Loucy (cell line): ENCODE data around the gene MYO1H.

Experiments
- H2AFZ ChIP-seq: fragments of 200-600 bp; sonication (generic); 2 replicates; pipeline ENCODE4 v1.6.0; 2016; ENCODE audit warnings: antibody characterized with exemption, mild to moderate bottlenecking, low read length, moderate library complexity
- H3F3A ChIP-seq: fragments of 200-600 bp; 2 replicates; pipeline ENCODE4 v1.6.0; 2016; ENCODE audit warnings: antibody characterized with exemption, low read depth, mild to moderate bottlenecking
- H3K27me3 ChIP-seq: fragments of 200-600 bp; sonication (generic); 2 replicates; pipeline ENCODE4 v1.6.1; 2014; ENCODE audit warnings: low read length, mild to moderate bottlenecking; ENCODE audit not compliant: insufficient read depth, poor library complexity, severe bottlenecking
- H3K36me3 ChIP-seq: fragments of 200-600 bp; sonication (generic); 2 replicates; pipeline ENCODE4 v1.6.1; 2016; ENCODE audit warnings: low read length; ENCODE audit not compliant: insufficient read depth
- H3K4me1 ChIP-seq: fragments of 200-600 bp; sonication (generic); 2 replicates; pipeline ENCODE4 v1.5.1; 2014; ENCODE audit warnings: low read length, mild to moderate bottlenecking; ENCODE audit not compliant: insufficient read depth, poor library complexity, severe bottlenecking
- H3K4me2 ChIP-seq: fragments of 200-600 bp; sonication (generic); 2 replicates; pipeline ENCODE4 v1.6.0; 2014; ENCODE audit warnings: antibody characterized with exemption, low read length, low read depth, mild to moderate bottlenecking; ENCODE audit not compliant: poor library complexity, severe bottlenecking
- H3K4me3 ChIP-seq: fragments of 200-600 bp; sonication (generic); 2 replicates; pipeline ENCODE4 v1.5.1; 2014; ENCODE audit warnings: low read length, mild to moderate bottlenecking, mixed read lengths; ENCODE audit not compliant: poor library complexity, severe bottlenecking
- H3K79me2 ChIP-seq: fragments of 200-600 bp; sonication (generic); 2 replicates; pipeline ENCODE4 v1.6.1; 2014; ENCODE audit warnings: low read length; ENCODE audit not compliant: insufficient read depth
- H3K9ac ChIP-seq: fragments of 200-600 bp; sonication (generic); 2 replicates; pipeline ENCODE4 v1.6.0; 2014; ENCODE audit warnings: mild to moderate bottlenecking, low read depth, low read length, moderate library complexity; ENCODE audit not compliant: poor library complexity, severe bottlenecking
- H3K9me2 ChIP-seq: fragments of 200-600 bp; sonication (generic); replicated peaks from 2 replicates; pipeline ENCODE4 v1.6.1; 2016; ENCODE audit warnings: low read depth, low read length, mixed read lengths
- H3K9me3 ChIP-seq: fragments of 200-600 bp; sonication (generic); 2 replicates; pipeline ENCODE4 v1.6.1; 2014; ENCODE audit warnings: mild to moderate bottlenecking, antibody characterized with exemption, low read length, low read depth; ENCODE audit not compliant: insufficient read depth
- H4K20me1 ChIP-seq: fragments of 200-600 bp; sonication (generic); 2 replicates; pipeline ENCODE4 v1.6.0; 2014; ENCODE audit warnings: antibody characterized with exemption, low read length, mild to moderate bottlenecking; ENCODE audit not compliant: insufficient read depth, poor library complexity, severe bottlenecking
- EZH2phosphoT487 ChIP-seq: fragments of 200-600 bp; IDR thresholded peaks from 2 replicates; pipeline ENCODE4 v1.6.1; 2018; ENCODE audit warnings: antibody characterized with exemption, mild to moderate bottlenecking, moderate library complexity, borderline replicate concordance
- TF ChIP-seq, protein P1 (sequence below): fragments of 200-600 bp; sonication (generic); conservative IDR thresholded peaks from 2 replicates; pipeline ENCODE4 v1.5.1; 2014; ENCODE audit warnings: mild to moderate bottlenecking, antibody characterized with exemption, low read length

The MYO1H gene

DNA sequence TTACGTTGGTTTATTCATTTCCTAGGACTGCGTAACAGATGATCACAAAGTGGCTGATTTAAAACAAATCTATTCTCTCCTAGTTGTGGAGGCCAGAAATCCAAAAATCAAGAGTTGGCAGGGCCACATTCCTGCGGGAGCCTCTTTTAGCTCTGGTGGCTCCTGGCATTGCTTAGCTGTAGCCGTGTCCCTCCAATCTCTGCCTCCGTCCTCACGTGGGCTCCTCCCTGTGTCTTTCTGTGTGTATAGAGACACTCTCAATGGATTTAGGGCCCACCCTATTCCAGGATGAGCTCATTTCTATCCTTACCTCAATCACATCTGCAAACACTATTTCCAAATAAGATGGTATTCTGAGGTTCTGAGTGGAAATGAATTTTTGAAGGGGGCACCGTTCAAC, 86.9 kb downstream of the MYO1H start:
- H3F3A ChIP-seq: no peaks in the 10 kb centered on the region
- H3K27me3 ChIP-seq: no peaks in the 10 kb centered on the region
- H3K9ac ChIP-seq: no peak overlapping the region
- no peak overlapping the region for H3K4me3 ChIP-seq
- no peaks in the 10 kb centered on the region for H4K20me1 ChIP-seq
- no peaks in the 10 kb centered on the region for H3K79me2 ChIP-seq
- H3K9me2 ChIP-seq: no peaks in the 10 kb centered on the region
- no peak overlapping the region for H3K4me2 ChIP-seq
- no peaks in the 10 kb centered on the region for H3K4me1 ChIP-seq
- H3K36me3 ChIP-seq: no peaks in the 10 kb centered on the region
- H2AFZ ChIP-seq: no peak overlapping the region
- H3K9me3 ChIP-seq: no peaks in the 10 kb centered on the region
- TF ChIP-seq EZH2phosphoT487: no peak
- TF ChIP-seq, protein P1, sequence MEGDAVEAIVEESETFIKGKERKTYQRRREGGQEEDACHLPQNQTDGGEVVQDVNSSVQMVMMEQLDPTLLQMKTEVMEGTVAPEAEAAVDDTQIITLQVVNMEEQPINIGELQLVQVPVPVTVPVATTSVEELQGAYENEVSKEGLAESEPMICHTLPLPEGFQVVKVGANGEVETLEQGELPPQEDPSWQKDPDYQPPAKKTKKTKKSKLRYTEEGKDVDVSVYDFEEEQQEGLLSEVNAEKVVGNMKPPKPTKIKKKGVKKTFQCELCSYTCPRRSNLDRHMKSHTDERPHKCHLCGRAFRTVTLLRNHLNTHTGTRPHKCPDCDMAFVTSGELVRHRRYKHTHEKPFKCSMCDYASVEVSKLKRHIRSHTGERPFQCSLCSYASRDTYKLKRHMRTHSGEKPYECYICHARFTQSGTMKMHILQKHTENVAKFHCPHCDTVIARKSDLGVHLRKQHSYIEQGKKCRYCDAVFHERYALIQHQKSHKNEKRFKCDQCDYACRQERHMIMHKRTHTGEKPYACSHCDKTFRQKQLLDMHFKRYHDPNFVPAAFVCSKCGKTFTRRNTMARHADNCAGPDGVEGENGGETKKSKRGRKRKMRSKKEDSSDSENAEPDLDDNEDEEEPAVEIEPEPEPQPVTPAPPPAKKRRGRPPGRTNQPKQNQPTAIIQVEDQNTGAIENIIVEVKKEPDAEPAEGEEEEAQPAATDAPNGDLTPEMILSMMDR: no peak

DNA sequence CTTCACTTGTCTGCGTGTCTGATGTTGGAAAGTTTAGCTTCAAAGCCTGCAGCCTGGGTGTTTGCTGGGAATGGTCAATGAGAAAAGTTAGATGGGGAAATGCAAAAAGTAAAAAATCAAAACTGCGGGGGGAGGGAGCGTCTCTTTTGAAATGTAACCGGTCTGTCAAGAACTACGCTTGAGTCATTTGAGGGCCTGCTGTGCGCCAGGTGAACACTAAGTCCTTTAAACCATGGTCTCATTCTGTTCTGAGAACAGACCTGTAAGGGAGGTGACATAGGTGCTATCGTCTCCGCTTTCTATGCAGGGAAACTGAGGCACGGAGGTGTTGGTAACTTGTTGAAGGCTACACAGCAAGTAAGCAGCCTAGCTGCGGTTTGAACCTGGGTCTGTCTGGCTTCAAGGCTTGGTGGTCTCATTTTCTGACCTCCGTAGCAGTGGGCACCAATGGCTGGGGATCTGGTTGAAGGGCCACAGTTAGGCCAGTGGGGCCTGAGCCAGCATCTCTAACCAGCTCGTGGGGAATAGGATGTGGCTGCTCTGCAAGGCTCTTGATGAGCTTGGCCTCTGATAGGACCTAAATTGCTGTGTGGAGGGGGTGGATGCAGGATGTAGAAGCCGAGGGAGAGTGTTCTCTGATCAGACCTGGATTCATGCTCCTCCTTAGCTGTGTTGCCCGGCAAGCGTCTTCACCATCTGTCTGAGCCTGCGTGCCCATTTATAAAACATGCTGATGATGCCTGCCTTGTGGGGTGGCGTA, 87.9 kb downstream of the MYO1H start:
- Histone ChIP-seq H2AFZ (no peak overlapping the region), H3K9me2 (no peaks in the 10 kb centered on the region), H3K36me3 (no peaks in the 10 kb centered on the region), H3K4me2 (no peak overlapping the region), H3K4me1 (no peaks in the 10 kb centered on the region), H3K9ac (no peak overlapping the region), H3K4me3 (no peak overlapping the region), H3K27me3 (no peaks in the 10 kb centered on the region), H3K79me2 (no peaks in the 10 kb centered on the region), H3F3A (no peaks in the 10 kb centered on the region), H3K9me3 (no peaks in the 10 kb centered on the region), H4K20me1 (no peaks in the 10 kb centered on the region)
- TF ChIP-seq, protein P1: no peak
- TF ChIP-seq EZH2phosphoT487: no peak

DNA sequence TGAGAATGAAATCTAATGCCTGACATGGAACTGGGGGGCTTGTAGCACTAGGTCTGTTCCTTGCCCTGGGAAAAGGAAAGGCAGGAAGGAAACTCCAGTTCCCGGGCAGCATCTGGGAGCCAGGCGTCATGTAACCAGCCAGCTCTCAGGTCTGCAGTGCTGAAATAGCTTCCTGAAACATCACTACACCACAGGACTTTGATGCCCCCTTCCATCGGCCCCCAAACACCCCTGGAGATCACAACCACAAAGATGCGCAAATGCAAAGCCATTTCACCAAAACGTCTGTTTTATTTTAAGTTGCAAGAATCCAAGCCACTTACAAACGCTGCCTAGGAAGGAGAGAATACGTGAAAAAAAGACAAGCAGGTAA, 88.5 kb downstream of the MYO1H start:
- H3K36me3 ChIP-seq: no peaks in the 10 kb centered on the region
- H2AFZ ChIP-seq: no peak overlapping the region
- no peaks in the 10 kb centered on the region for H3K9me3 ChIP-seq
- no peak for TF ChIP-seq EZH2phosphoT487
- TF ChIP-seq, protein P1: no peak
- H3K4me2 ChIP-seq: no peak overlapping the region
- H3K9ac ChIP-seq: no peak overlapping the region
- H3K27me3 ChIP-seq: no peaks in the 10 kb centered on the region
- no peaks in the 10 kb centered on the region for H3K4me1 ChIP-seq
- no peaks in the 10 kb centered on the region for H4K20me1 ChIP-seq
- no peaks in the 10 kb centered on the region for H3K9me2 ChIP-seq
- H3K4me3 ChIP-seq: no peak overlapping the region
- no peaks in the 10 kb centered on the region for H3F3A ChIP-seq
- H3K79me2 ChIP-seq: no peaks in the 10 kb centered on the region
